Heart left ventricle (tissue), 13 donors: ENCODE results near the gene CELSR1.

Experiments used
- CTCF ChIP-seq, 12 donors: fragments of 200-600 bp; sonication (generic) in 4 of 12; IDR thresholded peaks; one replicate each; pipeline versions ENCODE4 v1.5.0 to v1.8.0; 2018 to 2022; ENCODE audit warnings: antibody characterized with exemption in 12 of 12, mild to moderate bottlenecking in 5 of 12
- POLR2A ChIP-seq, 2 donors: fragments of 450-650 bp; IDR thresholded peaks; one replicate each; pipeline ENCODE4 v1.6.1; 2017; ENCODE audit warnings: antibody characterized with exemption in 2 of 2, mild to moderate bottlenecking in 2 of 2, moderate library complexity in 2 of 2
- donor health status: ischemic (EF 13 %, LVEDD 7.1; RV severe dilation, severe dysfunction).
- donor health status: DM: no; HTN: yes; CAD: no.
- donor health status: DM: no; HTN: no; CAD: no.
- donor health status: ischemic (EF 25% LVEDD 6.9; RV normal size, moderate dysfunction).
- donor health status: ischemic (EF 25% LVEDD 5.7; RV mildly dilated, moderate dysfunction).
- donor health status: ischemic (EF 35%, LVEDD 5.7; RV mildly dilated, moderate dysfunction).
- donor health status: nonischemic (EF 11% LVEDD 7.7; RV severe dilation, severe dysfunction).
- donor health status: DM: yes; HTN: yes; CAD: no.
- donor health status: PGD.
- donor health status: ischemic (EF 29% LVEDD 5.4; RV normal size, mild dysfunction).
- donor health status: nonischemic (EF 23%, LVEDD 6.1; RV moderate dilation, normal function).

GRCh38 chr22:46312056-46312455 is 225.4 kb downstream of the CELSR1 start:
- TF ChIP-seq CTCF (IDR thresholded peaks at IDR 0.05) (no peak), POLR2A (IDR thresholded peaks at IDR 0.05) (no peak)
